IMR-90 (cell line): ENCODE data around the gene KIFC3. TPM values are rescaled to one million over a fixed set of nuclear protein-coding genes. Genes with fewer than 3 reads are reported as not detected.

ENCODE experiments used
- ATAC-seq: fragments of 200-7000 bp; cut with Tn5 transposase; 2 replicates; pipeline ENCODE4 v1.9.1; 2020; ENCODE audit warnings: low read depth, mild to moderate bottlenecking, moderate library complexity
- BruUV-seq: library from RNA; stranded (reverse); fragments of 400-500 nt; replicated peaks from 2 replicates; lab custom pipeline; 2021; lab: Mats Ljungman, UMichigan
- CTCF ChIA-PET: fragments of 300-600 bp; formaldehyde crosslinking; extraction: SDS; loops from one replicate; lab custom pipeline; 2021; ENCODE audit warnings: antibody characterized with exemption; lab: Yijun Ruan, JAX
- POLR2A ChIA-PET: fragments of 300-600 bp; sonication (Branson Sonifier 250); formaldehyde crosslinking; loops from one replicate; lab custom pipeline; 2022; ENCODE audit warnings: antibody characterized with exemption; ENCODE audit not compliant: unreplicated experiment; lab: Charles Lee
- DNase-seq: peaks from one replicate; pipeline ENCODE4 v3.0.0; 2013
- H2AFZ ChIP-seq: replicated peaks from 2 replicates; pipeline ENCODE3; 2013; ENCODE audit warnings: low read length, mild to moderate bottlenecking; ENCODE audit not compliant: poor library complexity
- H2AK5ac ChIP-seq: 2 replicates; pipeline ENCODE4 v1.6.1; 2013; ENCODE audit warnings: low read depth, low read length, inconsistent platforms
- H2AK9ac ChIP-seq: replicated peaks from 2 replicates; pipeline ENCODE3; 2013; ENCODE audit warnings: mild to moderate bottlenecking, low read depth, low read length, moderate library complexity; ENCODE audit not compliant: poor library complexity
- H2BK120ac ChIP-seq: 2 replicates; pipeline ENCODE4 v1.6.1; 2013; ENCODE audit warnings: low read depth, low read length, inconsistent platforms
- H2BK15ac ChIP-seq: 3 replicates; pipeline ENCODE4 v1.6.1; 2013; ENCODE audit warnings: low read depth, low read length, inconsistent platforms
- H2BK20ac ChIP-seq: 2 replicates; pipeline ENCODE4 v1.6.1; 2013; ENCODE audit warnings: low read depth, mild to moderate bottlenecking, inconsistent platforms, low read length, moderate library complexity
- H2BK5ac ChIP-seq: 2 replicates; pipeline ENCODE4 v1.6.1; 2013; ENCODE audit warnings: mild to moderate bottlenecking, low read depth, low read length, inconsistent platforms; ENCODE audit not compliant: poor library complexity, severe bottlenecking
- H3K14ac ChIP-seq: replicated peaks from 2 replicates; pipeline ENCODE4 v1.6.1; 2013; ENCODE audit warnings: low read depth, low read length, inconsistent platforms
- H3K18ac ChIP-seq: 2 replicates; pipeline ENCODE4 v1.6.1; 2013; ENCODE audit warnings: low read depth, low read length, control low read depth
- H3K23ac ChIP-seq: 2 replicates; pipeline ENCODE4 v1.6.1; 2013; ENCODE audit warnings: low read depth, low read length, inconsistent platforms
- H3K27ac ChIP-seq: 2 replicates; pipeline ENCODE4 v1.5.1; 2013; ENCODE audit warnings: mild to moderate bottlenecking, control low read depth, low read length; ENCODE audit not compliant: insufficient read depth
- H3K27me3 ChIP-seq: 2 replicates; pipeline ENCODE4 v1.6.1; 2013; ENCODE audit warnings: low read length; ENCODE audit not compliant: control insufficient read depth, insufficient read depth
- H3K36me3 ChIP-seq: 2 replicates; pipeline ENCODE4 v1.6.1; 2013; ENCODE audit warnings: low read length, mixed read lengths; ENCODE audit not compliant: control insufficient read depth, insufficient read depth
- H3K4ac ChIP-seq: 2 replicates; pipeline ENCODE4 v1.6.1; 2013; ENCODE audit warnings: low read depth, low read length, inconsistent platforms
- H3K4me1 ChIP-seq: 2 replicates; pipeline ENCODE4 v1.6.1; 2013; ENCODE audit warnings: low read length, mixed read lengths; ENCODE audit not compliant: control insufficient read depth, insufficient read depth
- H3K4me2 ChIP-seq: 2 replicates; pipeline ENCODE4 v1.6.1; 2013; ENCODE audit warnings: low read depth, mild to moderate bottlenecking, control low read depth, low read length, moderate library complexity
- H3K4me3 ChIP-seq: 2 replicates; pipeline ENCODE4 v1.5.1; 2013; ENCODE audit warnings: low read depth, mild to moderate bottlenecking, control low read depth, low read length, moderate library complexity; ENCODE audit not compliant: insufficient read depth
- H3K56ac ChIP-seq: 2 replicates; pipeline ENCODE4 v1.6.1; 2013; ENCODE audit warnings: low read length, inconsistent platforms; ENCODE audit not compliant: insufficient read depth; ENCODE audit errors: extremely low read depth
- H3K79me1 ChIP-seq, 2 experiments: 2 replicates each; pipeline ENCODE4 v1.6.1; 2013; ENCODE audit warnings: low read length in 2 of 2, inconsistent platforms in 1 of 2, low read depth in 1 of 2
- H3K9ac ChIP-seq: 2 replicates; pipeline ENCODE4 v1.6.1; 2013; ENCODE audit warnings: low read depth, low read length, control low read depth
- H3K9me1 ChIP-seq: 2 replicates; pipeline ENCODE4 v1.6.1; 2013; ENCODE audit warnings: low read length, inconsistent platforms; ENCODE audit not compliant: insufficient read depth
- H3K9me3 ChIP-seq: 2 replicates; pipeline ENCODE4 v1.6.1; 2013; ENCODE audit warnings: low read length; ENCODE audit not compliant: control insufficient read depth, insufficient read depth
- H4K20me1 ChIP-seq: 2 replicates; pipeline ENCODE4 v1.6.1; 2013; ENCODE audit warnings: low read length, inconsistent platforms; ENCODE audit not compliant: insufficient read depth
- H4K5ac ChIP-seq: 2 replicates; pipeline ENCODE4 v1.6.1; 2013; ENCODE audit warnings: mild to moderate bottlenecking, low read depth, low read length, control low read depth
- H4K8ac ChIP-seq, 2 experiments: 2 replicates each; pipeline ENCODE4 v1.6.1; 2013; ENCODE audit warnings: low read depth in 2 of 2, low read length in 2 of 2, control low read depth in 1 of 2, inconsistent platforms in 1 of 2
- H4K91ac ChIP-seq: 2 replicates; pipeline ENCODE4 v1.6.1; 2013; ENCODE audit warnings: low read depth, low read length, inconsistent platforms; ENCODE audit not compliant: insufficient read depth
- CEBPB ChIP-seq: IDR thresholded peaks from 2 replicates; pipeline ENCODE4 v1.6.1; 2012; ENCODE audit warnings: low read depth, low read length, improper control_type of control experiment
- FOS ChIP-seq: fragments of 150-350 bp; IDR thresholded peaks from 2 replicates; pipeline ENCODE4 v1.6.1; 2016; ENCODE audit warnings: low read depth, low read length
- RAD21 ChIP-seq: IDR thresholded peaks from 2 replicates; pipeline ENCODE4 v1.6.1; 2012; ENCODE audit warnings: low read length, improper control_type of control experiment
- RCOR1 ChIP-seq: IDR thresholded peaks from 2 replicates; pipeline ENCODE4 v1.6.1; 2012; ENCODE audit warnings: mild to moderate bottlenecking, low read length, improper control_type of control experiment; ENCODE audit not compliant: insufficient replicate concordance
- RFX5 ChIP-seq: IDR thresholded peaks from 2 replicates; pipeline ENCODE4 v1.8.0; 2012; ENCODE audit warnings: low read depth, mild to moderate bottlenecking, low read length, moderate library complexity
- SMC3 ChIP-seq: fragments of 150-350 bp; IDR thresholded peaks from 2 replicates; pipeline ENCODE4 v1.6.1; 2016; ENCODE audit warnings: low read depth, mild to moderate bottlenecking, antibody characterized with exemption, low read length, moderate library complexity
- WGBS, 2 experiments: methylation state at CpG; one replicate each; pipeline versions ENCODE4 v1.1.5 to v1.1.7; 2013; ENCODE audit warnings: missing lambda C conversion rate in 2 of 2; ENCODE audit not compliant: insufficient read length in 1 of 2; ENCODE audit errors: extremely low coverage in 2 of 2; 5-methylcytosine and 5-hydroxymethylcytosine counted together
- dilution Hi-C: fragments of 300-500 bp; cut with HindIII; formaldehyde crosslinking; loops from one replicate; pipeline ENCODE4 v1.14.3; 2018; ENCODE audit warnings: low sequenced_read_pairs; ENCODE audit not compliant: unreplicated experiment
- in situ Hi-C: fragments of 300-500 bp; cut with MboI; formaldehyde crosslinking; loops from 3 replicates; pipeline ENCODE4 v1.14.3; 2019; ENCODE audit warnings: low sequenced_read_pairs, inconsistent platforms, mixed read lengths
- intact Hi-C: fragments of 100-400 bp; cut with micrococcal nuclease; formaldehyde crosslinking; loops from 2 replicates; pipeline ENCODE4 v1.10.0; 2022
- polyA plus RNA-seq, 3 experiments: library from polyadenylated mRNA; depleted of rRNA; stranded (reverse); fragments of >200 nt; gene quantifications; 2 replicates each; pipeline ENCODE4 v1.2.3, GENCODE V29; 2012; ENCODE audit warnings: low replicate concordance in 1 of 3
- total RNA-seq: library from RNA; depleted of rRNA; stranded (reverse); fragments of >200 nt; gene quantifications from 2 replicates; pipeline ENCODE4 v1.2.3, GENCODE V29; 2012
- TF ChIP-seq, protein P1 (sequence below): conservative IDR thresholded peaks from 2 replicates; pipeline ENCODE4 v1.5.1; 2012; ENCODE audit warnings: mild to moderate bottlenecking, low read depth, low read length, improper control_type of control experiment

The KIFC3 gene
- total and polyA plus RNA-seq, 2 of the 4 experiments (the other 2 are of a cell fraction) = 48.6 to 62.5 TPM

DNA sequence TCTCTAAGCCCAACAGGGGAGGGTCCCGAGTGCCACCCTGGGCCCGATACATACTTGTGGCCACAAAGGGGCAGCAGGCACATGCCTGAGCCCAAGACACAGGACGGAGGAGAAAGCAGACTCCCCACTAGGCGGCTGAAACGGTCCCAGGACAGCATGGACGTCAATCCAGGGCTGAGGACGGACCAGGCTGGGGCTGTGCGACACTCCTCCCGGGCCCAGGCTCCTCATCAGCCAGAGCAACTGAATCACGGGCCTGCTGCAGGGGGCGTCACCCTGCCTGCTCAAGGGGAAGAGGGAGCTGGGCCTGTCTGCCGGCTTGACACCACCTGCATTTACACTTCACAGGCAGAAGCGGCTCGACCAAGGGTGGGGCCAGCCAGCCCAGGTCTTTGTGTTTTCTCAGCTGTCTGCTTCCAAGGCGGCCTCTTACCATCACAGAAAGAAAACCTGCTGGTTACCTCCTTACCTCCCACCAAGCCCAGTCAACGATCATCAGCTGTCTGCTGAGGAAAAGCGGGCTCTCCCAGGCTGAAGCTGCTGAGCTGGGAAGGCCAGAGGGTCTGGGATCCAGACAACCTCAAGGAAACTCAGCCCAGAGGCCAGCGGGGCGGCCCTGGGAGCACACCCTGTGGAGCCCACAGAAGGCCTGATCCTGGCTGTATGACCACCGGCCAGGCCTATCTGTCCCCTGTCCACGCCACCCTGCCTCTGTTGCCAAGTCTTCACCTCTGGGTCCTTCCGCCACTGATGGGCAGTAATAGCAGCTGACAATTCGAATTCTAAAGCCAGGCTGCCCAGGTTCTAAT is 26.4 kb downstream of the KIFC3 start:
- Histone ChIP-seq H3K23ac (peak overlapping the region; percentile 27; the same call in 1 of the 2 replicates), H3K9me1 (no peaks in the 10 kb centered on the region; the same call in 1 of the 2 replicates), H2BK120ac (no peak overlapping the region), H2BK15ac (no peak overlapping the region), H2BK20ac (no peak overlapping the region), H2AK9ac (peak overlapping the region; percentile 65), H3K4me2 (no peak overlapping the region), H3K27ac (no peak overlapping the region), H3K18ac (no peak overlapping the region), H3K27me3 (no peaks in the 10 kb centered on the region), H4K20me1 (peaks cover 19% of the 10 kb centered on the region), H3K9ac (no peak overlapping the region), H3K79me1 (peaks cover 22 to 73% of the 10 kb centered on the region in 2 experiments), H2BK5ac (no peak overlapping the region), H3K9me3 (no peaks in the 10 kb centered on the region), H3K36me3 (peaks cover 27% of the 10 kb centered on the region), H3K4me1 (peaks cover 6% of the 10 kb centered on the region), H4K8ac (0 out of 4 replicates have a peak overlapping the region, but pooled peaks of 1 of the 2 experiments have one; percentile 16), H2AK5ac (peak overlapping the region; percentile 28; the same call in 1 of the 2 replicates), H3K56ac (no peak overlapping the region), H2AFZ (peak overlapping the region; percentile 51), H3K4me3 (no peak overlapping the region), H4K5ac (no peak overlapping the region), H3K4ac (no peak overlapping the region), H4K91ac (no peak overlapping the region), H3K14ac (no peak overlapping the region)
- peak; percentile 33; the same call in 1 of the 2 replicates for ATAC-seq
- WGBS, 2 experiments = 60% methylated on average over 5 of the region's 23 CpGs; no CpG with 5 or more reads in 1 of the 2 experiments
- TF ChIP-seq SMC3 (0 out of 2 replicates have a peak, but pooled peaks have one; percentile 9), FOS (no peak), RFX5 (no peak), RAD21 (peak; percentile 15; the same call in 1 of the 2 replicates), CEBPB (no peak), RCOR1 (no peak)
- TF ChIP-seq, protein P1, sequence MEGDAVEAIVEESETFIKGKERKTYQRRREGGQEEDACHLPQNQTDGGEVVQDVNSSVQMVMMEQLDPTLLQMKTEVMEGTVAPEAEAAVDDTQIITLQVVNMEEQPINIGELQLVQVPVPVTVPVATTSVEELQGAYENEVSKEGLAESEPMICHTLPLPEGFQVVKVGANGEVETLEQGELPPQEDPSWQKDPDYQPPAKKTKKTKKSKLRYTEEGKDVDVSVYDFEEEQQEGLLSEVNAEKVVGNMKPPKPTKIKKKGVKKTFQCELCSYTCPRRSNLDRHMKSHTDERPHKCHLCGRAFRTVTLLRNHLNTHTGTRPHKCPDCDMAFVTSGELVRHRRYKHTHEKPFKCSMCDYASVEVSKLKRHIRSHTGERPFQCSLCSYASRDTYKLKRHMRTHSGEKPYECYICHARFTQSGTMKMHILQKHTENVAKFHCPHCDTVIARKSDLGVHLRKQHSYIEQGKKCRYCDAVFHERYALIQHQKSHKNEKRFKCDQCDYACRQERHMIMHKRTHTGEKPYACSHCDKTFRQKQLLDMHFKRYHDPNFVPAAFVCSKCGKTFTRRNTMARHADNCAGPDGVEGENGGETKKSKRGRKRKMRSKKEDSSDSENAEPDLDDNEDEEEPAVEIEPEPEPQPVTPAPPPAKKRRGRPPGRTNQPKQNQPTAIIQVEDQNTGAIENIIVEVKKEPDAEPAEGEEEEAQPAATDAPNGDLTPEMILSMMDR = peak; percentile 20; the same call in 1 of the 2 replicates
- in situ Hi-C loops (no loop called here), dilution Hi-C loops (no loop called here), intact Hi-C loops (no loop called here)
- DNase-seq = no peak
- BruUV-seq = no TSS peak
- POLR2A ChIA-PET = no interaction called here
- CTCF ChIA-PET = interaction anchor here (0.8 kb wide), 1 partner anchor 14 kb away, joined by 3 read pairs; no protein-coding TSS in a partner anchor
